GM21515 (cell line): ENCODE data around the gene KCNN3.

ENCODE experiments used
- ATAC-seq: cut with Tn5 transposase; IDR thresholded peaks from one replicate; pipeline ENCODE4 v1.9.1; 2021; ENCODE audit not compliant: unreplicated experiment

KCNN3 gene

DNA sequence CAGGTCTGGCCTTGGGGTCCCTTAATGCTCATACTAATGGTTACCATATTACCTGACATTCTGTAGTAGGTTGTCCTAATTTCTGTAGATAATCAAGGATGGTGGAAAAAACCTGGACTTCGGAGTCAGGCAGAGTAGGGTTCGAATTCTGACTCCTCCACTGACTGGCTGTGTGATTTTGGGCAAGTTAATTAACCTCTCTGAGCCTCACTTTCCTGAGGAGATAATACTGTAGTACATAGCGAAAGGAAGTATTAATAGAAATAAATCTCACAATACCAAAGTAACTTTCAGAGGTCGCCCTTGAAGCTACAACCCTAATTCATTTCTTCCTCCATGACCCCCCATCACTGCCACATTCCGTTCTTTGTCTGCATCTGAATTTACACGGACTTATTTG lies 72.9 kb downstream of the KCNN3 start:
- no peak for ATAC-seq

DNA sequence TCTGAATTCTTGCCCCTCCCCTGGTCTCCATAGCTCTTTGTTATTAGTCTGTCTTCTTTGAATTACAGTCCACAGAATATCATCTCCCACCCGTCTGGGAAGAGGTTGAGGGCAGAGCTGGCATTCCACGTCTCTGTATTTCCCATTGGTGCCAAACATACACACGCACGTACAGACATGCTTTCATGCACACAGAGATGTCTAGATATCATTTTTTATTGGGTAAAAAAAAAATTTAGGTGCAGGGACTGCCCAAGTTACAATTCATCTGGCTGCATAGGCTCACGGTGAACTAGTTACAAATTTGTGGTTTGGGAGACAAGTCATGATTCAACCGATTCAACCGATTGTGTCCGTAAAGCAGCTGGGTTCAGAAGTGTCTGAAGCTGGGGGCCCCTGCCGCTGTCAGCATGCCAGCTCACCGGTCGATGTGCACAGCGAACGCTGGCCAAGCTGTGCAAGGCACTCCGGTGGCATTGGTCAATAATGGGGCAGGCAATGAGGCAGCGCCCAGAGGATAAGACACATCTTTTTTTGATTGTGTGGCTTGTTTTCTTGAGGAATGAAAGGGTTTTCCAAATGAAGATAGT lies 73.7 kb downstream of the KCNN3 start:
- no peak for ATAC-seq

DNA sequence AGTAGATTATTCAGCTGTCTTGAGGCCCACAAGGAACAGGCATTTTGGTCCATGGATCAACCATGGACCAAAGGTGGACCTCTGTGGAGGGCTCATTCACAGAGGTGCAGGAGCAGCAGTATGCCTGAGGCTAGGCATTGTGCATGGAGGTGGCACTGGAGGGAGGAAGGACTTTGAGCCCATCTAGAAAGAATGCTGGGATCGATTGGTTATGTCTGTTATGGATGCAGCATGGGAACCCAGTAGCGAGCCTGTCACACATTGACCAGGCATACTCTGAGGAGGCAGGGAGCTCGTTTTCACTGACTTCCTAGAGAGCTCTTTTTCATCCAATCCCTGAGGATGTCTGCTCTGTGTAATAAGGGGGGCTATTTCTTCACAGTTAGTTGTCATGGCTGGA lies 75.5 kb downstream of the KCNN3 start:
- ATAC-seq: no peak

DNA sequence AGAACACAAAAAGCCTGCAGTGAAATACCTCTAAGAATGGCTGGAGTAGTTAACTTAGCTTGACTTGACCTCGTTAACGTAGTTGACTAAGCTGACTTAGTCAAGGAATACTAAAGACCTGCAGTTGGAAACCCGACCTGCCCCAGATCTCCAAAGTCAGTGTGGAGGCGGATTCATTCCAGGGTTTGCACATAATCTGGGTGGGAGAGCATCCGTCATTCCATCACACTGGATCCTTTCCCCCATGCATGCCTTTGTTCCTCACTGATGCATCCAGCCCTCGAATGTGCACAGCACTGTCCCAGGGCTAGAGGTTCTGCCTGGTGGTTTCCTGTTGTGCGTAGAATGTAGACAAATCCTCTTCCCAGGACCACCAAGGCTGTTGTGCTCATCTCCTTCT lies 76.4 kb downstream of the KCNN3 start:
- no peak for ATAC-seq

DNA sequence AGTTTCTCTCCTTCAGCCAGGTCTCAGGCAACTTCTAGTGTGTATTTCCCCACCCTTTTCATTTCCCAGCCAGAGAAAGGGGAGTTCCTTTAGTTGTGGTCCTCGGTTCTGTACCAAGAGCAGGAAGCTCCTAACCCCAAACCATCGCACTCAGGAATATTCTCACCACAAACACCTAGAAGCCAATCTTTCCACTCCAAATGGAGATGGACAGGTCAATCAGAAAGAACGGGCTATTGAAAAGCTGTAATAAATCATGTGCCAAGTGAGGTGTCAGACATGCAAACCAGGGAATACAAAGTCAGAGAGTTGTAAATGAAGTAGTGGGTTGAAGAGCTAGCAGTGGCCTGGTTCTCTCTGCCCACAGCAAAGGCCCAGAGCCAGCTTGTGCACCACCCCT lies 77.2 kb downstream of the KCNN3 start:
- ATAC-seq: no peak

DNA sequence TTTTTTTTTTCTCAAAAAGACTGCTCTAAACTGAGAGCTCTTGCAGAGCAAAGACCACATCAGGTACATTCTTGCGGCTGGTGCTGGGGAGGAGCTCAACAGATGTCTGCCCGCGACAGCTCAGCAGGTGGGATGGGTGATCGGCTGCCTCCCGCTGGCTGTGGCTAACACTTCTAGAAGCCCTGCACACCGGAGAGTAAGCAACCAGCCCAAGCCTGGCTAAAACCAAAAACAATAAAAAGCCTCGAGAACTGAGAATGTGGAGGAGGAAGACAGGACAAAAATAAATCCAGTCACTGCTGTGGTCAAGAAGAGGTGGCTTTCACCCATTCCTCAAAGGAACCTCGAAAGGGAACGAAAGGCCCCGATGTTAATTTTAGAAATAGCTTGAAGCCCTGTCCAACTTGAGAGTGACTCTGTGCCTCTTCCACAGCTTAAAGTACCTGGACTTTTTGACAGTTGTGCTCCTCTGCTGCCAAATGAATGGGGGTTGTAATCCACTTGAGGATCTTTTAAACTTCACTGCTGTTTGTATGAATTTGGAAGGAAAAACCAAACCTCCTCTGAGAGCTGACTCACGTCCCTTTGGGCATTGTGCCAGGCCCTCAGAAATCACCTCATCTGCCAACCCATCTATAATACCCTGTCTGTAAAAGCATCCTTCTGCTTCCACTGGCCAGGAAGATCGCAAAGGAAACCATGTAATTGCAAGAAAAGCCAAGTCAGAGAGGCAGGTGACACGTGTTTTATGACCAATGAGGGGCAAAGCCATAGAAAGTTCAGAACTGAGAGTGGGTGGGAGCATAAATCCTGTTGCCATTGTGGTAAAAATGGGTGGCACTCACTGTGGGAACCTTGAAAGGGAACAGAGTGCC lies 78.6 kb downstream of the KCNN3 start:
- peak; percentile 85 for ATAC-seq

DNA sequence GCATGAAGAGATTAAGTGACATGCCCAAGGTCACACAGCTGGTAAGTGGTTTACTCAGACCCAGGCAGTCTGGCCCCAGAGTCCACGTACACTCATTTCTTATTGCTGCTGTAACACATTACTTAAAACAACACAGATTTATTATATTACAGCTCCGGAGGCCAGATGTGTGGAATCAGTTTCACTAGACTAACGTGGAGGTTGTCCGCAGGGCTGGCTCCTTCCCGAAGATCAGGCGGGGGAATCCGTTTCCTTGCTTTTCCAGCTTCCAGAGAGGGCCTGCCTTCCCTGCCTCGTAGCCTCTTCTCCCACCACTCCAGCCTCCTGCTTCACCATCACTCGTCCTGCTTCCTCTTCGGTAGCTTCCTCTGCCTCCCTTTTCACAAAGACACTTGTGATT lies 81.2 kb downstream of the KCNN3 start:
- no peak for ATAC-seq

DNA sequence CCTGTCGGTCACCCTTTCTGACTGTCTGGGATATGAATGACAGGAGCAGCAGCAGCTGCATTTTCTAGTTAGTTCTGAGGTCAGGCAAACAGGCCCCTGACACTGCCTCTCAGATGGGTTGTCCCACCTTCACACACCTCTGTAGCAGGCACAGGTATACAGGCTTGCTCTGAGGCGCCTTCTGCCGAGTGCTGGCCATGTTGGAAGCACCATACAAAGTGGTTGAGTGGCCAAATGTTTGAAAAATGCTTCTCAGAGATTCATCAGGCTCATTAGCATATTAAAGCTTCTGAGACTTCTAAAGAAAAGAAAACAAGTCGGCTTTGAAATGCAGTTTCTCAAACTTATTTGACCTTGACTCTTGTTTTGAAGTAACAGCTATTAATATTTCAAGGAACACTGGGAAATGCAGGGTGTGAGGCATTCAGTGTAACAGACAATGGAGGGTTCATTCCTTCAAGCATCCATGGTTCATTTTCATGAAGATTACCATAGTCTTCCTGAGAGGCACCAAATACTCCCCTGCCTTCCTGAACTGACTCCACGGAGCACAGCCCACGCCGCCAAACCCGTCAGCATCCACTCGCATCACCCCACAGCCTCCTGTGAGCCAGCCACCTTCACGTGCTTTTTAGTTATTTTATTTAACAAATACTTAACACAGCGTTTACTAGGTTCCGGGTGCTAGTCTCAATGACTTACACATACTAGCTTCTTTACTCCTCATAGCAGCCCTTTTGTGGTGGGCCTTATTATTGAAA lies 81.8 kb downstream of the KCNN3 start:
- ATAC-seq: no peak

DNA sequence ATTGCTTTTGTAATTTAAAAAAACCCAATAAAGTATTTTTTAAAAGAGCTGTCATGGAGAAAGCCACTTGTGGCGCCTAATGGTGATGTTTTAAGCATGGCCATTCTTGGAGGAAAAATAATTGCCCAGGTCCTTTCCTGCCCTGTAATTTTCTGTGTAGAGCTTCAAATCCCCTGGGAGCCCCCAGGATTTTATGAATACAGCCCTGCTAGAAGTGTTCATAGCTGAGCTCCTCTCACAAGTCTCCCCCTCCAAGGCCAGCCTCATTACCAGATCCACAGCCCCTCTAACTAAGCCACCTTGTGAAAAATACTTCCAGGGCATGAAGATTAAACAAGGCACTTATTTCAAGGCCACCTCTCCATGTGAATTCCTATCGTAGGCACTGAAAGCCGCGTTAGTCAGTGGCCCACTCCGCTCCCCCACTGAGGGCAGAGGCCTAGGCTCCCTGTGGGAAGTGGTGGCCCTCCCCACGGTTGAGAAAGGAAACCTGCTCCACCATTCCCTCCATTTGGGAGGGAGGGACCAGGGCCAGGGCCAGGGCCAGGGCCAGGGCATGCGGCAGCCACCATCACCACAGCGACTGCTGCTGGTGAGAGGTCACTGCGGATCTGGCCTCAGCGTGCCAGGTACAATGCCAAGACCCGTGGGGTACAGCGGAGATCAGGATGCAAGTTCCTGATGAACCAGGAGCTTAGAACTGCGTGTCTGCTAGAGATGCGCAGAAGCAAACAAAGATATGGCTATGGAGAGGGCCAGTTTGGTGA lies 83.1 kb downstream of the KCNN3 start:
- no peak for ATAC-seq

DNA sequence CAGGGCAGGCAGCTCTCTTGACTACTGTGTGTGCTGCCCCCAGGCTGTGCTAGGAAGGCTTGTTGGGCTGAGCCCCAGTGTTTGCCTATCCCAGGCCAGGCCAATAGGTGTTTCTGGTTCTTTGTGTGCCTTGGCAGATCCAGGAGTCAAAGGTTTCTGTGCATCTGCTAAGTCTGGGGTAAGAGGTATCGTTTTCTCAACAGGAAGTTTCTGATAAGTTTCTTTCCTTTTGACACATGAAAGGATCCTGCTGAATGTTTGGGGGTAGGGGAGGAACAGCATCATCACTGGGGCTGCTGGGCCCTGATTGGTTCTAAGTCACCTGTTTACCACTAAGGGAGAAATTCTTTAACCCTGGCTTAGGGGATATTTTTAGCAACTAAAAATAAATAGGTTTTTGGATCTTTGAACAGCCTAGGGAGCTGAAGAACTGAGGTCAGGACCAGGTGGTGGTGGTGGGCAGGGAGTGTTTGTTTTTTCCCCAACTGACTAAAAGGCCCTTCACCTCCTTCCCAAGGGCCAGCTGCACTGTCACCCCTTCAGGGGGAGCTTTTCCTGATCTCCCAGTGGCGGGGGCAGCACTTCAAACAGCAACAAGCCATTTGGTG lies 85.1 kb downstream of the KCNN3 start:
- peak; percentile 71 for ATAC-seq

DNA sequence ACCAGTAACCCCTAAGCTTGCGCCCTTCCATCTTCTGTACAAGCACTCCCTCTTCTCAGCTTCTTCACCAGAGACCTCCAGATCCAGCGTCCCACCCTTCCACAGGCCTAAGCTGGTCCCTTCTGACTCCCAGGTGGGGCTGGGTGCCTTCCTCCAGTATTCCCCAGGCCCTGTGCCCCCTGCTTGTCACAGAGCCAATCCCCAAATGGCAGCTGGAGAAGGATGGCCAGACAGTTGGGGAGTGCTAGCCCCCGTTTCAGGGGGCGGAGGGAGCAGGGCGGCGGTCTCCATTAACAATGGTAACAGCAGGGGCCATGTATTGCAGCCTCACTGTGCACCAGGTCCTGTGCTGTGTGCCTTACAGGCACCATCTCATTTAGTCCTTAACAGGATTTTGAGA lies 85.7 kb downstream of the KCNN3 start:
- no peak for ATAC-seq

DNA sequence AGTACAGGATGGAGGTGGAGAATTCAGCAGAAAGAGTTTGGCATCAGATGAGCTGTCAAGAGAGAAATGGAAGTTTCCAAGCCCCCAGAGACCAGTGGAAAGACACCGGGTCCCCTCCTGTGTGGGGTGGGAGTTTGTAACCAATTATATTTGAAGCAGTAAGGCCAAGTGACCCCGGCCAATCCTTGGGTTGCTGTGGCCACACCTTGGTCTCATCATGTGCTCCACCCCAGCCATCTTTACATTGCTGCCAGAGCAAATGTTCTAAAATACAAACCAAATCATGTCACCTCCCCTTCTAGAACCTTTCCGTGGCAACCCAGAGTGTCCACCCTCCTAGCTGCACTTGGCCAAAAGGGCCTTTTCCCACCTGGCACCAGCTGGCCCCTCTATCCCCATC lies 86.1 kb downstream of the KCNN3 start:
- ATAC-seq: no peak

DNA sequence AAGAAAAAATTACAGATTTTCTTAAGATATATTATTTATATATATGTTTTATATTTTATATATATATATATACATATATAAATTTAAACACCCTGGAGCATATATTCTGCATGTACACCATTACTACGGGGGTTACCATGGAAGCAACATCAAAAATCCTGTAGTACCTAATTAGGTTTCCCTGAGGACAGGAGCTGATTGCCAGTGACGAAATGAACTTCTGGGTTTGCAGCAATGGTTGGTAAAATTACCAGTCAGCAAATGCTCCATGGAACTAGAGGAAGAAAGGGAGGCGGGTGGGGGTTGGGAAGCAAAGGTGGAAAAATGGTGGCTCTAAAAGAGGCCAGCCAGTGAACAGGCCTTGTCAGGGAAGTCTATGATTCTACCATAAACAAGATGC lies 89.5 kb downstream of the KCNN3 start:
- no peak for ATAC-seq

DNA sequence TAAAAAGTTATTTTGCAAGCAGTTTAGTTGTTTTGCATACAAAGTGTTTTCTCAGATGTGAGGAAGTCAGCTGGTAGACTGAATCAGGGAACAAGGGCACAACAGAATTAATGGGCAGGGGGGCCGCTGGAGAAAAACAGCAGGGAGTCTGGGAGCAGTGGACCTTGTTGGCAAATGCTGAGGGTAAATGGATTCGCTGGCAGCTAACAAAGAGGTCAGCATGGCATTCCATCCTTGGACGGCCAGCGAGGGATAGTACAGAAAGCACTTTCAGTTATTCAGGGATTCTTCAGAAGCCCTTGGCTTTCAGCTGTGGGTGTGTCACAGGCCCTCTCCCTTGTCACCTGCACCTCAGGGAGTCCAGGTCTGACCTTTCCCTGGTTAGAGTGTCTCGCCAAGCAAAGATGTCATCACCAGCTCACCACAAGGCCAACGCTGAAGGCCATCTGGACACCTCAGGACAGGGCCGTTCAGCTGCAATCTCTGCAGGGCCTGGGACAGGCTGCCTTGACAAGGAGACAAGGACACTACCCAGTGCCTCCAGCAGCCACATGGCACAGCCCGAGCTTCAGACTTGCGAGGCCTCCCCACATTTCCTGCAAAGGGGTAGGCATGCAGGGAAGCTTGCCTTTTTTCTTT lies 90.4 kb downstream of the KCNN3 start:
- ATAC-seq: no peak

DNA sequence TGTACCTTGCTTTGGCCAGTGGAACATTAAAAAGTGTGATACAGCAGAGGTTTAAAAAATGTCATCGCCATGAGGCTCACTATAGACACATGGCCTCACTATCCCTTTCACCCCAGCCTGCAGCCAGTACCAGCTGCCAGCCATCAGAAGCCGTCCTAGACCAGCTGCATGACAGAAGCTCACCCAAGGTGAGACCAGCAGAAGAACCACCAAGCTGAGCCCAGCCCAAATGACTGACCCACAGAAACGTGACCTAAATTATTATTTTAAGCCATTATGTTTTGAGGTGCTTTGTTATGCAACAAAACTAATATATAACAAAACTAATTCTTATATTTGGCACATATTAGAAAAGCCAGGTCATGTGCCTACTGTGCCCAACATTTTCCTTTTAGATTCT lies 91.1 kb downstream of the KCNN3 start:
- ATAC-seq: no peak

DNA sequence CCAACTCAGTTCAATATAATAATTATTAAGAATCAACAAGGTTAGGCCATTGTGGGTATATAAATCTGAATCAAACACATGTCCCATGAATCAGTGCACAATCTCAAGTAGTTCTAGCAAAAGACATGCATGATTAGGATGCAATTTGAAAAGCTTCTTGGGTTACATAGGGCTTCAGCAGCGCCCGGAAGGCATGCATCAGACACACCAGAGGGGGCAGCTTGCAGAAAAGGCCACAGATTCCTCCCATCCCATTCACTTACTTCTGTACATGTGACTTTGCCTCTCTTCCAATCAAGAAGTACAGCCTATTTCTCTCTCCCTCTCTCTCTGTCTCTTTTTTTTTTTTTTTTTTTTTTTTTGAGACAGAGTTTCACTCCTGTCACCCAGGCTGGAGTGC lies 91.8 kb downstream of the KCNN3 start:
- no peak for ATAC-seq

DNA sequence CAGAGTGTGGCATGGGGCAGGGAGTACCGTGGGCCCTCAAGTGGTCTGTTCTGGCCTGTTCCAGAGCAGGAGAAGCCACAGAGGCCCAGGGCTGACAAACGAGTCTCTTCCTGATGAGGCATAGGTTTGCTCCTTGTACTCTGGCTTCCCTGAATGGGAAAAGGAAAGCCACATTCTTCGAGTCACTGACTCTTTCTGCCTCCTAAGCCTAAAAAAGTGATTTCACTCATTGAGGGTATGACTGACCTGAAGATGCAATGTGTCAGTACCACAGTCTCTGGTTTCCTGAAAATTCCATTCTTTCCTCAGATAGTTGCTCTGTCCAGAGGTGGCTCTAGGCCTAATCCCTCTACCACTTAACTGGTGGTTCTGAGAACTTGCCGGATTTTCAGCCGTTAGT lies 92.3 kb downstream of the KCNN3 start:
- ATAC-seq: no peak

DNA sequence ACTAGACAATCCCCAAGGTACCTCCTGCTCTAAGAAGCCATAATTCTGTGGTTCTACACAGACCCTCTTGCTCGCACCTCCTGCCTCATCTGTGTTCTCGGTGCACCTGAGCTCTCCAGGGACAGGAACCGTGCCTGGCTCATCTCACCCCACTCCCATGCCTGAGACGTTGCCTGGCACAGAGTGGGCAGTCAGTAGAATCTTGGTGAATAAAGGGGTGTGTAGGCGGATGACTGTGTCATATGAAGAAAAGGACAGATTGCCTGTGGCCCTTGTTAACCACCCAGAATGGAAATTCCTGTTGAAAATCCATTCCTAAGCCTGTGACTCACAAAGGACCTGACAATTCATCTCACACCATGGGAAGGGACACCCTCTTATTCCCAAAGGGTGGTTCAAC lies 92.9 kb downstream of the KCNN3 start:
- no peak for ATAC-seq

DNA sequence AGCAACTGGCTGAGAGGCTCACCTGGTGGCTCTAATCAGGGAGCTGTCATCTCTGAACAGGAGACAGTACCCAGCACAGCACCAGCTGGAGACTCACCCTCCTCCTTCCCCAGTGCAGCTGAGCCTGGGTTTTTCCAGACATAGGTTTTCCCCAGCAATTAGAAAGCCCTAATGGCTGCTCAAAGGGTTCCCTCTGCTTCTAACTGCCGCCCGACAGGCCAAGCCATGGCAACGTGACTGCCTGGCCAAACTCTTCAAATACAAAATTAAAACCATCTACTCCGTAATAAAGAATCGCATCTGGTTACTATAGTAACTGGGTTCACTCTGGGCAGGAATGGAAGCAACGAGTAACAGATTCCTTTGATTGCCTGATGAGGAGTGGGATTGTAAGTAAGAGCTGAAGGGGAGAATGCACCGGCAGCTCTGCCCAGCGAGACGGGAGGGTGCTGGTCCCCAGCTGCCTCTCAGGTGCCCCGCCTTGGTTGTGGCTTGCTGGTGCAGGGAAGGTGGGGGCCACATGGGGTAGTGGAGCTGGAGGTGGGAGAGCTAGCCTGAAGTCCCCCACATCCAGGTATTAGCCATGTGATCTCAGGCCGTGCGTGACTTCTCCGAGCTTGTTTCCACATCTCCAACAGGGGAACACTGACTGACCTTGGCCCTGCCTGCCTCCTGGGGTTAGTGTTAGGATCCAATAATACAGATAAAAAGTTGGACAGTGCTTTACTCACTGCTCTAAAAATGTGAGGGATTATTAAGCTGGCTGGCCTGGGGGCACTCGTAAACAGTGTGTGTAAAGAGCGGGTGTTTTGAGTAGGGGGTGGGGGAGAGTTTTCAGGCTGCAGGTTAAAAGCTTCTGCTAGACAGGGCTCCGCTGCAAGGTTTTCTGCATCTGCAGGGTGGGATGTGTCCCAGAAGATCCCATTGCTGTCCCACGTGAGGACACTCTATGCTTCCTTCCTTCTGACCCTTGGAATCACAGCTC lies 94.2 kb downstream of the KCNN3 start:
- no peak for ATAC-seq
